RPMI8226 (cell line): Measurements from ENCODE around the gene VWCE.
"Not testable (repeated sequence)": the region's sequence is repeated elsewhere in the genome, so short reads cannot be mapped to it uniquely, and the experiment has no call there.

ENCODE experiments used
- DNase-seq: peaks from one replicate; pipeline ENCODE4 v3.0.0-alpha.2; 2015

VWCE gene

DNA sequence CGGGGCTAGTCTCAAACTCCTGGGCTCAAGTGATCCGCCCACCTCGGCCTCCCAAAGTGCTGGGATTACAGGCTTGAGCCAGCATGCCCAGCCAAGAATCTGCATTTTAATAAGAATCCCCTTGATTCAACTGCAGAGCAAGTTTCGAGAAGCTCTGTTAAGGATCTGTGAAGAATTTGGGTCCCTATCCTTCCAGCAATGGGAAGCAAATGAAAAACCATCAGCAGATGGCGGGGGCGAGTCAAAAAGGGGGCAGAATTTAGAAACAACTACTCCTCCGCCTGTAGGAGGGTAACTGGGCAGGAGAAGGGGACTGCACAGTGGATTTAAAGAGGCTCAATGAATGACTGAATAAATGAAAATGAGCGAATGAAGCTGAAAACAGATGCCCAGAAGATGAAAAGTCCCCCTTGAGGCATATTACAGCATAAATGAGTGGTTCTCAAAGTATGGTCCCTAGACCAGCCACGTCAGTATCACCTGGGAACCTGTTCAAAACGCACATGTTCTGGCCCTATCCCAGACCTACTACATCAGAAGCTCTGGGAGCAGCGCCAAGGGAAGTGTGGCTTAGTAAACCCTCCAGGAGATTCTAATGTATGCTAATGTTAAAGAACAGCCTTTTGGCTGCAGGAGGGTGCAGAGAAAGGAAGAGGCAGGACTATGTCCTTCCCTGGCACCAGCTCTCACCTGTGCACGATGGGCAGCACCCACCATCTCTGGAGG, 15.0 kb downstream of the VWCE start:
- DNase-seq: peak; percentile 85

GRCh38 chr11:61278001-61278470, 17.1 kb downstream of the VWCE start:
- DNase-seq: peak; percentile 33

DNA sequence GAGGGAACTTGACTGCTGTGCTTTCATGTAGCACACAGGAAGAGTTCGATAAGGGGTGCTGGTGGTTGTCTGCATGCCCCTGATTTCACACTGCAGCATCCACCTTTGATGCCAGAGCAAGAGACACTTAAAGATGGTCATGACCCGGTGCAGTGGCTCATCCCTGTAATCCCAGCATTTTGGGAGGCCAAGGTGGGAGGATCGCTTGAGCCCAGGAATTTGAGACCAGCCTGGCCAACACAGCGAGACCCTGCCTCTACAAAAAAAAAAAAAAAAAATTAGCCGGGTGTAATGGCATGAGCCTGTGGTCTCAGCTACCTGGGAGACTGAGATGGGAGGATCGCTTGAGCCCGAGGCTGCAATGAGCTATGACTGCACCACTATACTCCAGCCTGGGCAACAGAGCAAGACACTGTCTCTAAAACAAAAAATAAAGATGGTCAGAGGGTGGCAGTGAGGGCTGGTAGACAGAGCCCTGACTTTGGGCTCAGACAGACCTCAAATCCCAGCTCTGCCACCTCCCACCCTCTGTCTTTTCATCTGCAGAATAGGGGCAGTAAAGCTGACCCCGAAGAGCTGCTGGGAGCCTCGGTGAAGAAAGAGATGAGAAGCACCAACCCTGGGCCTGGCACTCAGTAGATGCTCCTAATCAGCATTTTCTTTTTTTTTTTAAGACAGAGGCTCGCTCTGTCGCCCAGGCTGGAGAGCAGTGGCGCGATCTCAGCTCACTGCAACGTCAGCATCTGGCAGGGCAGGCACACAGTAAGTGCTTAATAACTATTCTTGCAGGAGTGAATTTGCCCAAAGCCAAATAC, 17.7 kb downstream of the VWCE start:
- peak; percentile 70 for DNase-seq

DNA sequence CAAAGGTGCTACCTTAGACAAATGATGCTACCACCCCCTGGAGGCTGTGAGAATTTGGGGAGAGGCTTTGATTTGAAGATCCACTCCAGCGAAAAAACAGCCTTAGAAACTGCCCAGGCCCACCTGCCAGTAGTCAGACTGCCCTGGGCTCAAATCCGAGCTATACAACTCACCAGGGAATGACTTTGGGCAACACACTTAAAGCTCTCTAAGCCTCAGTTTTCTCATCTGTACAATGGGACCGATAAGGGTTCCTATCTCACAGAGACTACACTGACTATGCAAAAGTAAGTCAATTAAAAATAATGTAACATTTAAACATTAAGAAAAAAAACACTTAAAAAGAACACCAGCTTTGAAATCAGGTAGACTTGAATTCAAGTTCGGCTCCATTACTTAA, 19.9 kb downstream of the VWCE start:
- no peak for DNase-seq

DNA sequence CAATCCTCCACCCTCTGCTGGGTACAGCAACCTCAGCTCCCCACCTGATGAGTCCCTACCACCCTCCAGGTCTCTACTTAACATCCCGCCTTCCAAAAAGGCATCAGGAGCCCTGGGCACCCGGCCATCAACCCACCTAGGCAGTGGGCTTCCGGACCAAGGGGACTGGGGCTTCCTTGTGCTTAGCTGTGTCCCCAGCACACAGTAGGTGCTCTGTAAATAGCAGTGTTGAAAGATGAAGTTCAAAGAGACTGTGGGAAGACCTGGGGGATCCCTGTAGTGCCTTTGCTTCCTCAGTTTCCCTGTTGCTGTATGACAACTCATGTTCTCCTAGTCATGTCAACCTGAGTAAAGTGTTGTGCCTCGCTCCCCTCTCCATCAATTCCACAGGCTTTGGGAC, 21.0 kb downstream of the VWCE start:
- DNase-seq: no peak

GRCh38 chr11:61273178-61274078, 21.7 kb downstream of the VWCE start:
- peak; percentile 80 for DNase-seq

- no peak for DNase-seq
Measured at GRCh38 chr11:61272731-61273130, 22.4 kb downstream of the VWCE start.

GRCh38 chr11:61270354-61271076, 24.6 kb downstream of the VWCE start:
- no peak for DNase-seq

DNA sequence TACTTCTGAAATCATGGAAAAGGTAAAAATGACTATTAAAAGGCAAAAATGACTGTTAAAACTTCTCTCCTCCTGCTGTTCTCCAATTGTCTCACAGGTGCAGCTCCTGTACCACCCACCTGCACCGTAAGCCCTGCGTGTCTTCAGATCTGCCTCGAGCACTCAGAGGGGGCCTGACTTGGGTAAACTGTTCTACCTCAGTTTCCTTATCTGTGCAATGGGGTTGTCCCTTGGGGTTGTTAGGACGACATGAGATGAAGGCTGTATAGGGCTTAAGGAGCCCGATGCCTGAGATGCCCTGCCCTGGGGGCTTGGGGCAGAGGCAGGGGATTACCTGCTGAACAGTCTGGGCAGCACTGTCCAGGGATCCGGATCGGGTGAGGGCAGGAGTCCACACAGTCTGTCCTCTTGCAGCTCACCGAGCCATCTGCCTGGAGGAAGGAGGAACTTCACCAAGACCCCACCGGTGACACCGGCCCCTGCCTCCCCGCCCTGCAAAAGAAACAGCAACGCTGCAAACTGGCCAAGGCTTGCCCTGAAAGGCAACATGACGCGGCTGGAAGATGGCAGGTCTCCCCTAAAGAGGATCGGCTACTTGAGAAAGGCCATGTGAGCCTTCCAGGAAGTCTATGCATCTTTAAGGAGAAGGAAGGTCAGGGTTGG, 26.4 kb downstream of the VWCE start:
- no peak for DNase-seq

DNA sequence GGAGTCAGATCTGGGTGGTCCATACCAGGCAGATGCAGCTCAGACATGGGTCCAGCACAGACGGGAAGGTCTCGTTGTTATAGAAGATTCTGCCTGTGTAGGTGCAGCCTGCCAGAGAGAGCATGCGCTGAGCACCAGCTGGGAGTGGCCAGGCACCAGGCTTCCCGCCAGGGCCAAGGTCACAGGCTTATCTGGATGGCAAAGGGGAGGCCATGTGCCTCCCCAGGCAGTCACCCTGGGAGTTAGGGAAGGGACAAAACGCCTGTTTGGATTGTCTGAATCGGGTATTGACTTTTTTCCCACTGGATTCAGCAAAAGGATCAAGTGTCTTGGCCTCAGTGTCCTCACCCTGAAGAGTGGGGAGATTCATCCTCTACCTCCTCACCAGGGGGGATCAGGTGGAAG, 27.7 kb downstream of the VWCE start:
- DNase-seq: no peak

DNA sequence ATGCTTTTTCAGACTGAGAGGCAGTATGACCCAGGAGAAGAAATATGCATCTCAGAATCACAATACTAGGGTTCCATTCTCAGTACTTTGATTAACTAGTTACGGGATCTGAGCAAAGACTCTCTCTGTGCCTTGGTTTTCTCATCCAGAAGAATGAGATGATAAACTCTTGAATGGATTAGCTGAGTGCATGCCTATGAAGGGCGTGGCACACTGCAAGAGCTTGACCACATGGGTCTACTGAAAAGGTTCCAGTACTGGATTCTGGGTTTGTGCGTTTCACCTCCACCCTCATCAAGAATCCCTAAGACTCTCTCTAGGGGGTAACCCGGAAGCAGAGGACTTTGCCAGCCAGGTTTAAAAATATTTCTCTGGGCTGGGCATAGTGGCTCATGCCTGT, 28.5 kb downstream of the VWCE start:
- DNase-seq: no peak

DNA sequence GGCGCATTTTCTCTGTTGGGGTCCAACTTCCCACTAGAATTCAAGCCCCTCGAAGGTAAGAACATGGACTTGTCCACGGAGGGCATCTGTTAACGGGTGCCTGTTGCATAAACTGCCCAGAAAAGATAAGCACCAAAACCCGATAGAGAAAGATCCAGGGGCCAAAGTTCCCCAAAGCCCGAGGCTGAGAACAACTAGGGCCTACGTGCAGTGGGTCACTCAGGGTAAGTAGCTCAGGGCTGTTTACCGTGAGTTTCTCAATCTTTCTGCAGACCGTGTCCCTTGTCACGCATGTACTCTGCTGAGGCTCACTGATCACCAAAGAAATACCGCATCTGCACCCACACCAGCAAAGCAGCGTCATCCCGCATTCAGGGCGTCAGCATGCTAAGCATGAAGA, 29.8 kb downstream of the VWCE start:
- DNase-seq: no peak

GRCh38 chr11:61264795-61265194, 30.3 kb downstream of the VWCE start:
- no peak for DNase-seq

DNA sequence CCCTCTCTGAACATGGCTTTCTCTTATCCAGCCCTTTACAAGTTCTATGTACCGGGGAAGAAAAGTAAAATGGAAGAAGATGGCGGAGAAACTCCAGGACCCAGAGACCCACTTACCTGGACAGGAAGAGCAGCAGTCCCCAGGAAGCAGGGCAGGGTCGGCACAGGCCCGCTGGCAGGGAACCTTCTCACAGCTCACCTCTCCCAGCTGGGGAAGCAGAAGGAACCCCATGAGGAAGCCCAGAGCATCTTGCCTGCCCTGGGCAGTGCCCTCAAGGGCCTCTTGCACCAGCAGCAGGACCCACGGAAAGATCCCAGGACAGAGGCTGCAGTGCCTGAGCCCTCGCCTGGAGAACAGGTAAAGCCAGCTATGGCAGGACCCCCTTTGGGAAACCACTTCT, 30.7 kb downstream of the VWCE start:
- no peak for DNase-seq

DNA sequence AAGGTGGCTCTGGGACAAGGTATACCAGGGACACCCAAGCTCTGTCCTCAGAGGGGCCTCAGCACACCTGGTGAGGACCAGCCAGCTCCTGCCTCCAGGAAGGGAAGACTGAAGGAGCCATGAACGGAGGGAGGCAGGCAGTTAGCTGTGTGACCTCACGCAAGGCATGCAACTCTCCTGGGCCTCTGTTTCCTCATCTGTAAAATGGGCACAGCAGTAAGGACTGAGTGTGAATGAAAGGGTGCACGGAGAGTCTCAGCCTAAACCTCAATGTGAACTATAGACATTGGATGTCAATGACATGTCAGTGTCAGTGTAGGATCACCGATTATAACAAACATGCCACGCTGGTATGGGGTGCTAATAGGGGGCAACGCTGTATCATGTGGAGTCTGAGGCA, 35.8 kb downstream of the VWCE start:
- DNase-seq: no peak

- DNase-seq: no peak
Measured at GRCh38 chr11:61258546-61258945, 36.6 kb downstream of the VWCE start.

- DNase-seq: no peak
Measured at GRCh38 chr11:61256710-61257482, 38.2 kb downstream of the VWCE start.

DNA sequence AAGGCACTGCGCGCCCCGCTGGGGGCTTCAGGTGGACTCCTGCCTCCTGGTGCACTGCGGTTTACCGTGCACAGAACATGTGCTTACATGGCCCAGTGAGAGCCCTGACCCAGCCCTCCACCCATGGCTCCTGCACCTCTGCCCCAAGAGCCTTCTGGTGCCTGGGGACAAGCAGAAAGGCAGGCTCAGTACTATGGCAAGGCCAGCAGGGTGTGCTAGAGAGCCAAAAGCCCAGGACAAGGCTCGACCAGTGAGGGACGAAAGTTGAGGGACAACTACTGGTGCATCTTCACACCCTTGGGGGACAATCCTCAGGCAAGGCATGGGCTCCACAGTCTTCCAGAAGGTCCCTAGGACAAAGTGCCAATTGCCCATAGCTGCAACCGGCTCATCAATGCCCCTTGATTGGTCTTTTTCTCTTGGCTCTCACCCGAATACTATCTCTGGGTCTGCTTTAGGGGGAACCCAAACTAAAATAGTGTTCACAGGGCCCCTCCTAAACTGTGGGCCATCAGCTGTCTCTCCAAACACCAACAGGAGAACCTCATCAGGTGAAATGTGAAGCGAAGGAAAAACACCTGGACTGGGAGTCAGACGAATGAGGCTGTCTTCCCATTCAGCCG, 40.6 kb downstream of the VWCE start:
- peak; percentile 77 for DNase-seq

DNA sequence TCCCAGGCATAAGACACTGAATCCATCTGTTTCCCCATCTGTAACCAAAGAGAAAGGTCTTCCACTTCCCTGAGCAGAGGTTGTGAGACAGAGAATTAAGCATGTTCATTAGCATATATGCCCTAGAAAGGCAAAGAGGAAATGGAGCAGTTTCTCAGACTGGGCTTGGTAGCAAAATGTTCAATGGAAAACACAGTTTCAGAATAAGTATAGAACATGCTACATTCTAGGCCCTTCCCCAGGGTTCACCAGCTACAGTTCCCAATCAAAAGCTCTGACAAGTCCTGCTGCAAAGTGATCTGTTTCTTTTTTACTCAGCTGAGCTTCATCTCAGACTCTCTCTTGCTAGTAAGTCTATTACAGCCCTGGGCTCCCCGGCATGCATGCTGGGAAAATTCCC, 42.8 kb downstream of the VWCE start:
- DNase-seq: not testable (repeated sequence)
